GM12878 (cell line): ENCODE measurements around the gene CCDC106.

Experiments
- CEBPB ChIP-seq, 2 experiments: fragments of 150-350 bp in 1 of 2; IDR thresholded peaks; 2 replicates each; pipeline ENCODE4 v1.6.1; 2012 to 2014; ENCODE audit warnings: low read depth in 2 of 2, low read length in 2 of 2, borderline replicate concordance in 1 of 2, inconsistent platforms in 1 of 2
- CREM ChIP-seq: IDR thresholded peaks from 2 replicates; pipeline ENCODE4 v1.6.1; 2014; ENCODE audit warnings: antibody characterized with exemption, low read depth
- EP300 ChIP-seq, 2 experiments: fragments of 150-350 bp in 1 of 2; IDR thresholded peaks; 2 replicates each; pipeline ENCODE4 v1.6.1; 2011 to 2012; ENCODE audit warnings: low read depth in 2 of 2, low read length in 2 of 2, borderline replicate concordance in 1 of 2, improper control_type of control experiment in 1 of 2, inconsistent platforms in 1 of 2; ENCODE audit not compliant: control insufficient read depth in 1 of 2
- ESRRA ChIP-seq: IDR thresholded peaks from 2 replicates; pipeline ENCODE4 v1.6.1; 2012; ENCODE audit warnings: mild to moderate bottlenecking, low read length, improper control_type of control experiment
- FOXM1 ChIP-seq: IDR thresholded peaks from 2 replicates; pipeline ENCODE4 v1.6.1; 2012; ENCODE audit warnings: low read depth, mild to moderate bottlenecking, inconsistent platforms, low read length, moderate library complexity
- HCFC1 ChIP-seq: fragments of 150-350 bp; IDR thresholded peaks from 2 replicates; pipeline ENCODE4 v1.6.1; 2014; ENCODE audit warnings: low read length
- HDAC2 ChIP-seq: fragments of 200-600 bp; sonication (generic); IDR thresholded peaks from 2 replicates; pipeline ENCODE4 v1.6.1; 2017
- POLR2A ChIP-seq: IDR thresholded peaks from 2 replicates; pipeline ENCODE4 v1.6.1; 2011; ENCODE audit warnings: low read depth, mild to moderate bottlenecking, low read length
- TF ChIP-seq, protein P1 (sequence below): IDR thresholded peaks from 2 replicates; pipeline ENCODE4 v1.6.1; 2012; ENCODE audit warnings: mild to moderate bottlenecking, low read depth, low read length
- TF ChIP-seq, protein P2 (sequence below), 3 experiments: IDR thresholded peaks in 2 of 3; conservative IDR thresholded peaks in 1 of 3; 2 replicates each; pipeline ENCODE4 v1.5.1; 2011; ENCODE audit warnings: low read depth in 3 of 3, low read length in 3 of 3, mild to moderate bottlenecking in 3 of 3, control low read depth in 2 of 3, moderate library complexity in 2 of 3, inconsistent platforms in 1 of 3, mixed read lengths in 1 of 3; ENCODE audit not compliant: control insufficient read depth in 2 of 3, insufficient read depth in 1 of 3; ENCODE audit errors: extremely low read depth in 1 of 3
- TF ChIP-seq, protein P3 (sequence below): fragments of 450-650 bp; IDR thresholded peaks from 2 replicates; pipeline ENCODE4 v1.6.1; 2016; ENCODE audit warnings: mild to moderate bottlenecking, moderate library complexity, borderline replicate concordance
- TF ChIP-seq, protein P4 (sequence below): IDR thresholded peaks from 2 replicates; pipeline ENCODE4 v1.6.1; 2011; ENCODE audit warnings: borderline replicate concordance, low read depth, mild to moderate bottlenecking, moderate library complexity, low read length; ENCODE audit not compliant: insufficient read depth, poor library complexity, severe bottlenecking
- TF ChIP-seq, protein P5 (sequence below): IDR thresholded peaks from 2 replicates; pipeline ENCODE4 v1.6.1; 2012; ENCODE audit warnings: low read depth, low read length, improper control_type of control experiment

DNA sequence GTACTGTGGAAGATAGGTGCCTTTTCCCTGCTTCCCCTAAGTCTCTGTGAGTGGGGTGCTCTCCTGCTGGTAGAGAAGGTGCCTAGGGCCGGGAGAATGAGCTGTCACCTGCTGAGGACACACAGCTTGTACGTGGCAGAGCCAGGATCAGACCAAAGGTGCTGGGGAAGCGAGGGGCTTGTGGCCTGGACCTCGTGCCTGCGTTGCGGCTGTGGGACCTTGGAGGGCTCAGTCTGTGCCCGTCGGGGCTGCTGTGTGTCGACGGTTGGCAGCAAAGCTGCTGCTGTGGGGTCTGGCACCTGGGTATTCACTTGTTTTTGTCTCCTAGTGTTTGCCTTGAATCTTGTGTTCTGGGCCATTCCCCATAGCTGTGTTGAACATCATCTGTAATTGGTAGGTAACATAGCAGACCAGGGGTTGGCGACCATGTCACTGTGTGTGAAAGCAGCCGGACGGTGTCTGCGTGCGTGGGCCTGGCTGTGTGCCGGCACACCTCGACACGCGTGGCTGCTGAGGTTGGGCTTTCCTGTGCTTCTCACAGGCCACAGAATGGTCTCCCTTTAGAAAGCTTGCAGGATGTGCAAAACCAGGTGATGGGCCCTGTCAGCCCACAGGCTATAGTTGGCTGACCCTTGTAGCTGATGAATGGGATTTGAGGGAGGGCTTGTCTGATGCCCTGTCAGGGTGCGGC is 16.0 kb downstream of the CCDC106 start:
- TF ChIP-seq, protein P1, sequence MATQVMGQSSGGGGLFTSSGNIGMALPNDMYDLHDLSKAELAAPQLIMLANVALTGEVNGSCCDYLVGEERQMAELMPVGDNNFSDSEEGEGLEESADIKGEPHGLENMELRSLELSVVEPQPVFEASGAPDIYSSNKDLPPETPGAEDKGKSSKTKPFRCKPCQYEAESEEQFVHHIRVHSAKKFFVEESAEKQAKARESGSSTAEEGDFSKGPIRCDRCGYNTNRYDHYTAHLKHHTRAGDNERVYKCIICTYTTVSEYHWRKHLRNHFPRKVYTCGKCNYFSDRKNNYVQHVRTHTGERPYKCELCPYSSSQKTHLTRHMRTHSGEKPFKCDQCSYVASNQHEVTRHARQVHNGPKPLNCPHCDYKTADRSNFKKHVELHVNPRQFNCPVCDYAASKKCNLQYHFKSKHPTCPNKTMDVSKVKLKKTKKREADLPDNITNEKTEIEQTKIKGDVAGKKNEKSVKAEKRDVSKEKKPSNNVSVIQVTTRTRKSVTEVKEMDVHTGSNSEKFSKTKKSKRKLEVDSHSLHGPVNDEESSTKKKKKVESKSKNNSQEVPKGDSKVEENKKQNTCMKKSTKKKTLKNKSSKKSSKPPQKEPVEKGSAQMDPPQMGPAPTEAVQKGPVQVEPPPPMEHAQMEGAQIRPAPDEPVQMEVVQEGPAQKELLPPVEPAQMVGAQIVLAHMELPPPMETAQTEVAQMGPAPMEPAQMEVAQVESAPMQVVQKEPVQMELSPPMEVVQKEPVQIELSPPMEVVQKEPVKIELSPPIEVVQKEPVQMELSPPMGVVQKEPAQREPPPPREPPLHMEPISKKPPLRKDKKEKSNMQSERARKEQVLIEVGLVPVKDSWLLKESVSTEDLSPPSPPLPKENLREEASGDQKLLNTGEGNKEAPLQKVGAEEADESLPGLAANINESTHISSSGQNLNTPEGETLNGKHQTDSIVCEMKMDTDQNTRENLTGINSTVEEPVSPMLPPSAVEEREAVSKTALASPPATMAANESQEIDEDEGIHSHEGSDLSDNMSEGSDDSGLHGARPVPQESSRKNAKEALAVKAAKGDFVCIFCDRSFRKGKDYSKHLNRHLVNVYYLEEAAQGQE, result no peak
- TF ChIP-seq POLR2A (peak; percentile 60), CEBPB (IDR thresholded peaks at IDR 0.05; ENCODE audit: borderline replicate concordance in 1 of 2, low read depth in 2 of 2, low read length in 2 of 2) (no peak), FOXM1 (no peak), ESRRA (no peak), HDAC2 (no peak), HCFC1 (no peak), CREM (no peak), EP300 (IDR thresholded peaks at IDR 0.05; ENCODE audit: borderline replicate concordance in 1 of 2, control insufficient read depth in 1 of 2, low read depth in 2 of 2, low read length in 2 of 2) (no peak)
- TF ChIP-seq, protein P2, sequence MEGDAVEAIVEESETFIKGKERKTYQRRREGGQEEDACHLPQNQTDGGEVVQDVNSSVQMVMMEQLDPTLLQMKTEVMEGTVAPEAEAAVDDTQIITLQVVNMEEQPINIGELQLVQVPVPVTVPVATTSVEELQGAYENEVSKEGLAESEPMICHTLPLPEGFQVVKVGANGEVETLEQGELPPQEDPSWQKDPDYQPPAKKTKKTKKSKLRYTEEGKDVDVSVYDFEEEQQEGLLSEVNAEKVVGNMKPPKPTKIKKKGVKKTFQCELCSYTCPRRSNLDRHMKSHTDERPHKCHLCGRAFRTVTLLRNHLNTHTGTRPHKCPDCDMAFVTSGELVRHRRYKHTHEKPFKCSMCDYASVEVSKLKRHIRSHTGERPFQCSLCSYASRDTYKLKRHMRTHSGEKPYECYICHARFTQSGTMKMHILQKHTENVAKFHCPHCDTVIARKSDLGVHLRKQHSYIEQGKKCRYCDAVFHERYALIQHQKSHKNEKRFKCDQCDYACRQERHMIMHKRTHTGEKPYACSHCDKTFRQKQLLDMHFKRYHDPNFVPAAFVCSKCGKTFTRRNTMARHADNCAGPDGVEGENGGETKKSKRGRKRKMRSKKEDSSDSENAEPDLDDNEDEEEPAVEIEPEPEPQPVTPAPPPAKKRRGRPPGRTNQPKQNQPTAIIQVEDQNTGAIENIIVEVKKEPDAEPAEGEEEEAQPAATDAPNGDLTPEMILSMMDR (IDR thresholded peaks at IDR 0.05 in 2 of 3, conservative IDR thresholded peaks at IDR 0.05 in 1 of 3; ENCODE audit: control insufficient read depth in 2 of 3, extremely low read depth in 1 of 3, insufficient read depth in 1 of 3, low read depth in 3 of 3, low read length in 3 of 3), result no peak
- TF ChIP-seq, protein P3, sequence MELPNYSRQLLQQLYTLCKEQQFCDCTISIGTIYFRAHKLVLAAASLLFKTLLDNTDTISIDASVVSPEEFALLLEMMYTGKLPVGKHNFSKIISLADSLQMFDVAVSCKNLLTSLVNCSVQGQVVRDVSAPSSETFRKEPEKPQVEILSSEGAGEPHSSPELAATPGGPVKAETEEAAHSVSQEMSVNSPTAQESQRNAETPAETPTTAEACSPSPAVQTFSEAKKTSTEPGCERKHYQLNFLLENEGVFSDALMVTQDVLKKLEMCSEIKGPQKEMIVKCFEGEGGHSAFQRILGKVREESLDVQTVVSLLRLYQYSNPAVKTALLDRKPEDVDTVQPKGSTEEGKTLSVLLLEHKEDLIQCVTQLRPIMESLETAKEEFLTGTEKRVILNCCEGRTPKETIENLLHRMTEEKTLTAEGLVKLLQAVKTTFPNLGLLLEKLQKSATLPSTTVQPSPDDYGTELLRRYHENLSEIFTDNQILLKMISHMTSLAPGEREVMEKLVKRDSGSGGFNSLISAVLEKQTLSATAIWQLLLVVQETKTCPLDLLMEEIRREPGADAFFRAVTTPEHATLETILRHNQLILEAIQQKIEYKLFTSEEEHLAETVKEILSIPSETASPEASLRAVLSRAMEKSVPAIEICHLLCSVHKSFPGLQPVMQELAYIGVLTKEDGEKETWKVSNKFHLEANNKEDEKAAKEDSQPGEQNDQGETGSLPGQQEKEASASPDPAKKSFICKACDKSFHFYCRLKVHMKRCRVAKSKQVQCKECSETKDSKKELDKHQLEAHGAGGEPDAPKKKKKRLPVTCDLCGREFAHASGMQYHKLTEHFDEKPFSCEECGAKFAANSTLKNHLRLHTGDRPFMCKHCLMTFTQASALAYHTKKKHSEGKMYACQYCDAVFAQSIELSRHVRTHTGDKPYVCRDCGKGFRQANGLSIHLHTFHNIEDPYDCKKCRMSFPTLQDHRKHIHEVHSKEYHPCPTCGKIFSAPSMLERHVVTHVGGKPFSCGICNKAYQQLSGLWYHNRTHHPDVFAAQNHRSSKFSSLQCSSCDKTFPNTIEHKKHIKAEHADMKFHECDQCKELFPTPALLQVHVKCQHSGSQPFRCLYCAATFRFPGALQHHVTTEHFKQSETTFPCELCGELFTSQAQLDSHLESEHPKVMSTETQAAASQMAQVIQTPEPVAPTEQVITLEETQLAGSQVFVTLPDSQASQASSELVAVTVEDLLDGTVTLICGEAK, result no peak
- TF ChIP-seq, protein P4, sequence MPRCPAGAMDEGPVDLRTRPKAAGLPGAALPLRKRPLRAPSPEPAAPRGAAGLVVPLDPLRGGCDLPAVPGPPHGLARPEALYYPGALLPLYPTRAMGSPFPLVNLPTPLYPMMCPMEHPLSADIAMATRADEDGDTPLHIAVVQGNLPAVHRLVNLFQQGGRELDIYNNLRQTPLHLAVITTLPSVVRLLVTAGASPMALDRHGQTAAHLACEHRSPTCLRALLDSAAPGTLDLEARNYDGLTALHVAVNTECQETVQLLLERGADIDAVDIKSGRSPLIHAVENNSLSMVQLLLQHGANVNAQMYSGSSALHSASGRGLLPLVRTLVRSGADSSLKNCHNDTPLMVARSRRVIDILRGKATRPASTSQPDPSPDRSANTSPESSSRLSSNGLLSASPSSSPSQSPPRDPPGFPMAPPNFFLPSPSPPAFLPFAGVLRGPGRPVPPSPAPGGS, result no peak
- TF ChIP-seq, protein P5, sequence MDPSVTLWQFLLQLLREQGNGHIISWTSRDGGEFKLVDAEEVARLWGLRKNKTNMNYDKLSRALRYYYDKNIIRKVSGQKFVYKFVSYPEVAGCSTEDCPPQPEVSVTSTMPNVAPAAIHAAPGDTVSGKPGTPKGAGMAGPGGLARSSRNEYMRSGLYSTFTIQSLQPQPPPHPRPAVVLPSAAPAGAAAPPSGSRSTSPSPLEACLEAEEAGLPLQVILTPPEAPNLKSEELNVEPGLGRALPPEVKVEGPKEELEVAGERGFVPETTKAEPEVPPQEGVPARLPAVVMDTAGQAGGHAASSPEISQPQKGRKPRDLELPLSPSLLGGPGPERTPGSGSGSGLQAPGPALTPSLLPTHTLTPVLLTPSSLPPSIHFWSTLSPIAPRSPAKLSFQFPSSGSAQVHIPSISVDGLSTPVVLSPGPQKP, result no peak
